ENCODE measurements around the gene PPIP5K2. TPM values are rescaled to one million over a fixed set of nuclear protein-coding genes. Genes with fewer than 3 reads are reported as not detected.

Gene PPIP5K2
- total and polyA plus RNA-seq, 2 donors from 2014 or later = 17.1 to 56.4 TPM

DNA sequence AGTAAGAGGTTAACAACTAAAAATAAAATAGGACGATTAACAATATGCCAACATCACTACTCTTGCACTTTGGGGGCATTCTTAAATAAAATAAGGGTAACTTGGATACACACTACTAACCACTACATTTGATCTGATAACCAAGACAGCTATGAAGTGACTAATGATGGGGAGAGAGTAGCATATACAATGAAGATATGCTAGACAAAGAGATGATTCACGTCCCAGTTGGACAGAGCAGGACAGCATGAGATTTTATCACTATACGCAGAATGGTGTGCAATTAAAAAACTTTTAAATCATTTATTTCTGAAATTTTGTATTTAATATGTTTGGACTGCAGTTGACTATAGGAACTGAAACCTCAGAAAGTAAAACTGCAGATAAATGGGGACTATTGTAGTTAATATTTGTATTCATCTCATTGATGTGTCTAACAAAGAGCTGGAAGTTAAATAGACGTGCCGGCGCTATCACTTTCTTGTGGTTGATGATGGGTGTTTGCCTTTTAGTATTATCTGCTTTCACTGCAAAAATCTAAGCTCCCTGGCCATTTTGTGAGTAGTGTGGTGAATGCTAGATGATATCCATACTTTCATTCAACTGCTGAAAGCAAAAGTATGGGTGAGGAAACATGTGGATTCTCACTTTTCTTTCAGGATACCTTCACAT lies 18.9 kb upstream of the PPIP5K2 start:
- Histone ChIP-seq H3K4me3 (ENCODE audit: low read length in 3 of 3) (no peak overlapping the region), H3K4me1 (ENCODE audit: control insufficient read depth in 2 of 3, insufficient read depth in 2 of 3, low read depth in 1 of 3, low read length in 3 of 3) (peaks cover 0 to 5% (median 0%) of the 10 kb centered on the region in 3 donors), H3K36me3 (ENCODE audit: control insufficient read depth in 2 of 3, insufficient read depth in 3 of 3, low read length in 3 of 3) (no peaks in the 10 kb centered on the region), H3K27ac (ENCODE audit: low read depth in 2 of 2, low read length in 2 of 2) (no peak overlapping the region), H3K27me3 (ENCODE audit: control insufficient read depth, insufficient read depth, low read length) (no peaks in the 10 kb centered on the region), H3K9ac (ENCODE audit: low read length in 3 of 3) (no peak overlapping the region), H3K9me3 (ENCODE audit: control insufficient read depth in 2 of 3, insufficient read depth in 1 of 3, low read length in 3 of 3) (no peaks in the 10 kb centered on the region)
- intact Hi-C loops (cut with DNase I) = no loop called here
- TF ChIP-seq, protein P1, sequence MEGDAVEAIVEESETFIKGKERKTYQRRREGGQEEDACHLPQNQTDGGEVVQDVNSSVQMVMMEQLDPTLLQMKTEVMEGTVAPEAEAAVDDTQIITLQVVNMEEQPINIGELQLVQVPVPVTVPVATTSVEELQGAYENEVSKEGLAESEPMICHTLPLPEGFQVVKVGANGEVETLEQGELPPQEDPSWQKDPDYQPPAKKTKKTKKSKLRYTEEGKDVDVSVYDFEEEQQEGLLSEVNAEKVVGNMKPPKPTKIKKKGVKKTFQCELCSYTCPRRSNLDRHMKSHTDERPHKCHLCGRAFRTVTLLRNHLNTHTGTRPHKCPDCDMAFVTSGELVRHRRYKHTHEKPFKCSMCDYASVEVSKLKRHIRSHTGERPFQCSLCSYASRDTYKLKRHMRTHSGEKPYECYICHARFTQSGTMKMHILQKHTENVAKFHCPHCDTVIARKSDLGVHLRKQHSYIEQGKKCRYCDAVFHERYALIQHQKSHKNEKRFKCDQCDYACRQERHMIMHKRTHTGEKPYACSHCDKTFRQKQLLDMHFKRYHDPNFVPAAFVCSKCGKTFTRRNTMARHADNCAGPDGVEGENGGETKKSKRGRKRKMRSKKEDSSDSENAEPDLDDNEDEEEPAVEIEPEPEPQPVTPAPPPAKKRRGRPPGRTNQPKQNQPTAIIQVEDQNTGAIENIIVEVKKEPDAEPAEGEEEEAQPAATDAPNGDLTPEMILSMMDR (IDR thresholded peaks at IDR 0.05; ENCODE audit: borderline replicate concordance, extremely low read depth, insufficient read depth) = no peak
- no peak for DNase-seq
- FAIRE-seq = no peak

DNA sequence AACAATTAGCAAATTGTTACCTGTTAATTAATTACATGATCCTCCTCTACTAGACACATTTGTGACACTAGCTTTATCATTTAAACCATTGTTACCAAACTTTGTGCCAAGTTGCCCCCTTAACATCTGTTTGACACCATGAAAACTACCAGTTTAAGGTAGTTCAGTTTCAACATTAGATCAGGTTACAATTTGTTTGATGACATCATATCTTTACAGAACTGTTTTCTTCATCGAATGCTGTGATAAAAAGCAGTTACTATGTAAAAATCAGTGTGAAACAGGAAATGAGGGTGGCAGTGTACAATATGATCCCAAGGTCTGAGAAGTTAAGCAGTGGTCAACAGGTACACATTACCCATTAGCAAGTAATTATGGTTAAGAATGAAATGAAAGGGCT lies 17.9 kb upstream of the PPIP5K2 start:
- Histone ChIP-seq H3K9ac (ENCODE audit: low read length in 3 of 3) (no peak overlapping the region), H3K36me3 (ENCODE audit: control insufficient read depth in 2 of 3, insufficient read depth in 3 of 3, low read length in 3 of 3) (peaks cover 0 to 3% (median 0%) of the 10 kb centered on the region in 3 donors), H3K9me3 (ENCODE audit: control insufficient read depth in 2 of 3, insufficient read depth in 1 of 3, low read length in 3 of 3) (no peaks in the 10 kb centered on the region), H3K4me1 (ENCODE audit: control insufficient read depth in 2 of 3, insufficient read depth in 2 of 3, low read depth in 1 of 3, low read length in 3 of 3) (peaks cover 0 to 5% (median 0%) of the 10 kb centered on the region in 3 donors), H3K27ac (ENCODE audit: low read depth in 2 of 2, low read length in 2 of 2) (no peak overlapping the region), H3K4me3 (ENCODE audit: low read length in 3 of 3) (no peak overlapping the region), H3K27me3 (ENCODE audit: control insufficient read depth, insufficient read depth, low read length) (no peaks in the 10 kb centered on the region)
- TF ChIP-seq, protein P1 (IDR thresholded peaks at IDR 0.05; ENCODE audit: borderline replicate concordance, extremely low read depth, insufficient read depth) = no peak
- intact Hi-C loops (cut with DNase I) = no loop called here
- FAIRE-seq (no peak), DNase-seq (no peak)

DNA sequence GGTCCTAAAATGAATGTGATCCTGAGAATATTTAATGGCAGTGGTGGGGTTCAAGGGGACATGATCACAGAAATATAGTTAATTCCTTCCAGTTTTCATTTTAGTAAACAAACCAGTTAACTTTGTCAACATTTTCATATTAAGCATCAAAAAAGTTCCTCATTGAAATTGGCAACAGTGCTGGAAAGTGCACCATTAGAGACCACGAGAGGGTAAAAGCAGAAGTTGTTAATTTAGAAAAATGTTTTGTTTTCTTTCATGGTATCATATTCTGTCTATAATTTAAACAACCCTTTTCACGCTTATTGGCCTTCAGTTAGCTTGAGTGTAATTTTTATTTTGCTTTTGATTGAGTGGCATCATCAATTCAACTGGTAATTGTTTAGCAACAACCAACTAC lies 12.0 kb upstream of the PPIP5K2 start:
- no peak overlapping the region for H3K4me3 ChIP-seq (ENCODE audit: low read length in 3 of 3)
- FAIRE-seq = no peak
- H3K9me3 ChIP-seq (ENCODE audit: control insufficient read depth in 2 of 3, insufficient read depth in 1 of 3, low read length in 3 of 3) = no peaks in the 10 kb centered on the region
- TF ChIP-seq, protein P1 (IDR thresholded peaks at IDR 0.05; ENCODE audit: borderline replicate concordance, extremely low read depth, insufficient read depth) = no peak
- intact Hi-C loops (cut with DNase I) = no loop called here
- H3K4me1 ChIP-seq (ENCODE audit: control insufficient read depth in 2 of 3, insufficient read depth in 2 of 3, low read depth in 1 of 3, low read length in 3 of 3) = no peaks in the 10 kb centered on the region
- no peak overlapping the region for H3K27ac ChIP-seq (ENCODE audit: low read depth in 2 of 2, low read length in 2 of 2)
- no peak overlapping the region for H3K9ac ChIP-seq (ENCODE audit: low read length in 3 of 3)
- H3K36me3 ChIP-seq (ENCODE audit: control insufficient read depth in 2 of 3, insufficient read depth in 3 of 3, low read length in 3 of 3) = peaks cover 0 to 3% (median 0%) of the 10 kb centered on the region in 3 donors
- no peak for DNase-seq
- no peaks in the 10 kb centered on the region for H3K27me3 ChIP-seq (ENCODE audit: control insufficient read depth, insufficient read depth, low read length)

All from kidney (tissue), 14 donors.